DMS114 treated with DMSO at 0.1 percent for 48 hours (cell line): ENCODE results near the gene TSC22D1.
A peak's percentile ranks its signal among the peaks of the same experiment; 100 is the strongest.
"Not testable (repeated sequence)": the region's sequence is repeated elsewhere in the genome, so short reads cannot be mapped to it uniquely, and the experiment has no call there.

Source experiments
- DNase-seq: peaks from one replicate; lab custom pipeline; 2025; ENCODE audit not compliant: unreplicated experiment; lab: John Stamatoyannopoulos, UW

Gene TSC22D1

GRCh38 chr13:44573790-44574465 is 2.2 kb downstream of the TSC22D1 start:
- DNase-seq = peak; percentile 16

- DNase-seq = no peak
These were observed 3.1 kb downstream of the TSC22D1 start for GRCh38 chr13:44573071-44573470.

GRCh38 chr13:44566601-44567000 is 9.5 kb downstream of the TSC22D1 start:
- no peak for DNase-seq

GRCh38 chr13:44565881-44566280 is 10.2 kb downstream of the TSC22D1 start:
- DNase-seq = no peak

- DNase-seq = no peak
These were observed 11.2 kb downstream of the TSC22D1 start for GRCh38 chr13:44564936-44565335.

- not testable (repeated sequence) for DNase-seq
These were observed 13.3 kb downstream of the TSC22D1 start for GRCh38 chr13:44562853-44563252.

GRCh38 chr13:44561351-44561750 is 14.8 kb downstream of the TSC22D1 start:
- DNase-seq = no peak

GRCh38 chr13:44557986-44558385 is 18.1 kb downstream of the TSC22D1 start:
- no peak for DNase-seq

- no peak for DNase-seq
These were observed 20.9 kb downstream of the TSC22D1 start for GRCh38 chr13:44555207-44555606.

- DNase-seq = no peak
These were observed 26.7 kb downstream of the TSC22D1 start for GRCh38 chr13:44549476-44549875.

GRCh38 chr13:44546164-44546563 is 30.0 kb downstream of the TSC22D1 start:
- no peak for DNase-seq

GRCh38 chr13:44543369-44543768 is 32.8 kb downstream of the TSC22D1 start:
- no peak for DNase-seq

- DNase-seq = no peak
These were observed 33.8 kb downstream of the TSC22D1 start for GRCh38 chr13:44542361-44542760.

- DNase-seq = no peak
These were observed 34.5 kb downstream of the TSC22D1 start for GRCh38 chr13:44541601-44542000.

GRCh38 chr13:44540761-44541434 is 35.2 kb downstream of the TSC22D1 start:
- no peak for DNase-seq

- DNase-seq = no peak
These were observed 38.9 kb downstream of the TSC22D1 start for GRCh38 chr13:44537248-44537647.

- no peak for DNase-seq
These were observed 52.7 kb downstream of the TSC22D1 start for GRCh38 chr13:44523146-44524015.

GRCh38 chr13:44519642-44520041 is 56.5 kb downstream of the TSC22D1 start:
- DNase-seq = no peak

GRCh38 chr13:44516771-44517170 is 59.4 kb downstream of the TSC22D1 start:
- DNase-seq = no peak

- no peak for DNase-seq
These were observed 61.9 kb downstream of the TSC22D1 start for GRCh38 chr13:44514278-44514677.

GRCh38 chr13:44509853-44510252 is 66.3 kb downstream of the TSC22D1 start:
- not testable (repeated sequence) for DNase-seq
